T-helper 22 cell (primary cell): ENCODE data around the gene ZNF256.

Experiments
- DNase-seq: peaks from one replicate; pipeline ENCODE4 v3.0.0-alpha.2; 2020; ENCODE audit warnings: low read depth

ZNF256 gene

DNA sequence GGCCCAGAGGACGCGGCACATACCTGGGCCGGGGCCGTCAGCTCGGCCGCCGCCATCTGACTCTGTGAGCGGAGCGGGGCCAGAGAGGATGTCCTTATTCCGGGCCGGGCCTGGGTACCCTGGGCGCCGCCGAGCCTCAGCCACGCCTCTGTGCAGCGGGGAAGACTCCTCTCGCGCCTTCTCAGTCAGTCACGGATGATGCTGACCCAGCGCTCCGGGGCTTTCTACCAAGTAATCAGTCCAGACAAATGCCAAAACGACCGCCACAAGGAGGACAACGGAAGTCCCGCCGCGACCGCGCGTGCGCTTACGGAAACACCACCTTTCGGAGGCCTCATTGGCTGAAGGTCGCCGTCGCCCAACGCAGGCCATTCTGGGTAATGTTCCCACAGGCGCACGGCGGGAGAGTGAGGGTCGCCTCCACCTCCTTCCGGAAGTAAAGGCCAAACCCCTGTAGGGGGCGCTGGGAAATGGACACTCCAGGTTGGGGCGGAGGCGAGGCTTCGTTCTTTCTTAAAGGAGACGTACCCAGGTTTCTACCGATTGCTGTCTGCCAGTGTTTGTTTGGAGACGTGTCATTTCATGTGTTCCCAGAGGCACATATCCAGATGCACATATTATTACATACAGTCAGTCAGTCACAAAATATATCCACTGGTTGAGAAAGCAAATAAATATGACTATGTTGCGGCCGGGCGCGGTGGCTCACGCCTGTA is at the start of gene ZNF256:
ZNF256 (minus strand) TSS at position 288 of the 716 bp plus-strand sequence; CDS start at position 56, 232 bp downstream.
- peak; percentile 58 for DNase-seq

DNA sequence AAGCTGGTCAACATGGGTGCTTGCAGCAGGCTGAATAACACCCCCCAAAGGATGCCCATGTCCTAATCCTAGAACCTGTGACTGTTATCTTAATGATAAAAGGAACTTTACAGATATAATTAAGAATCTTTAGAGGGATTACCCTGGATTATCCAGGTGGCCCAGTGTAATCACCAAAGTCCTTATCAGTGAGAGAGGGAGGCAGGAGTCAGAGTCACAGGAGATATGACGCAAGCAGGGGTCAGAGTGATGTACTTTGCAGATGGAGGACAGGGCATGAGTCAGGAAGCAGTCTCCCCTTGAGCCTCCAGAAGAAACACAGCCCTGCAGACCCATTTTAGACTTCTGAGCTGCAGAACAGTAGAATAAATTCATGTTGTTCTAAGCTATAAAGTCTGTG is 45.3 kb upstream of the ZNF256 start:
- DNase-seq, result no peak

DNA sequence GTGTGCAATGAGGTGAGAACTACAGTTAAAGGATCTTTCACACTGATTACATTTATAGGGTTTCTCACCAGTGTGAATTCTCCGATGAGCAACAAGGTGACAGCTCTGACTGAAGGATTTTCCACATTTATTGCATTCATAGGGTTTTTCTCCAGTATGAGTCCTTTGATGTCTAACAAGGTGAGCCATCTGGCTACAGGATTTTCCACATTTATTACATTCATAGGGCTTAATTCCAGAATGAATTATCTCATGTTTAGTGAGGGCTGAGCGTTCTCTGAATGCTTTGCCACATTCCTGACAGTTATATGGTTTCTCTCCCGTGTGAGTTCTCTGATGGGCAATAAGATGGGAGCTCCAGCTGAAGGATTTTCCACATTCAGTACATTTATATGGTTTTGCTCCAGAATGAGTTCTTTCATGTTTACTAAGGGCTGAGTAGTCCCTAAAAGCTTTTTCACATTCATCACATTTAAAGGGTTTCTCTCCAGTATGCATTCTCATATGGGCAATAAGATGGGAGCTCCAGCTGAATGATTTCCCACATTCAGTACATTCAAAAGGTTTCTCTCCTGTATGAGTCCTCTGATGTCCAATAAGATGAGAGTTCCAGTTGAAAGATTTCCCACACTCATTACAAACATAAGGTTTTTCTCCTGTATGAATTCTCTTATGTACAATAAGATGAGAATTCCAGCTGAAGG is 31.2 kb upstream of the ZNF256 start:
- DNase-seq, result no peak

DNA sequence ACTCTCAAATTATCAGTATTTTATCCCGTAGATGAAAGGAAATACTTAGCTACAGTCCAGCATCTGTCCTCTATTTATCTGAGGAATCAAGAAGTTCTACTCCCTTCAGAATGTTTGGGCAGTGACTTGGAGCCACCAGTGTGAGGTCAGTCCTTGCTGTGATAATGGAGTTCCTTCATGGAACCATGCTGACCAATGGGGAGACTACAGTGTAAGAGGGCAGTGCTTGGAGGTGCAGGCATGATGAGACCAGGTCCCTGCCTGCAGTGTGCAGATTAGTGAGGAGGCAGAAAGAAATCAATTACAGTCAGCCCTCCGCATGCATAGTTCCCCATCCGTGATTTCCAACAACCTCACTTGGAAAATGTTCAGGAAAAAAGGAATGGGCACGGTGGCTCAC is 26.9 kb upstream of the ZNF256 start, which contains the start of gene C19orf18:
C19orf18 (minus strand) TSS at position 101 of the 400 bp plus-strand sequence. CDS start 102 bp downstream, outside the sequence.
- no peak for DNase-seq

DNA sequence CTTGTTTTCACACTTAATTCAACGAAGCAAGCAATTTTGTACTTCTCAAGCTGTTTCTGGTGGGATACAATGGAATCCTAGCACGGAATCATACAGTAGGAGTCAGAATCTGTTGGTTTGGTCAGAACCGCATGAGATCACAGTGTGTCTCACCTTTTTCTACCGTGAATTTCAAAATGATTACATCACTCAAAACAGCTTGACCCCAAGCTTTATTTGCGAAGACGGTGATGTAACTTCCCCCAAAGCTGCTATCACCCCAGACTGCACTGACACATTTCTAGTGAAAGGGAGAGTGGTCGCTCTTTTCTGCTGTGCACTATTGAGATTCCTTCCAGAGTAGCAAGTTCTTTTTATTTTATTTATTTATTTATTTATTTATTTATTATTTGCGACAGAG is 17.3 kb upstream of the ZNF256 start:
- no peak for DNase-seq

DNA sequence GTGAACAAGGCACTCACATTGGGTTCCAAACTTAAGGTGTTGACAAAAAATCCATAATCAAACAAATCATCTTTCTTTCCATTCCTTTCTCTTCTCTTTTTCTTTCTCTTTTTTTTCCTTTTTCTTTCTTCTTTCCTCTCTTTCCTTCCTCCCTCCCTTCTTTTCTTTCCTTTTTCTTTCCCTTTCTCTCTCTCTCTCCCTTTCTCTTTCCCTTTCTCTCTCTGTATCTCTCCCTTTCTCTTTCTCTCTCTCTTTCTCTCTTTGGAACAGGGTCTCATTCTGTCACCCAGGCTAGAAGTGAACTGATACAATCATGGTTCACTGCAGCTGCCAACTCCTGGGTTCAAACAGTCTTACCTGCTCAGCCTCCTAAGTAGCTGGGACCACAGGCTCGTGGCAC is 14.3 kb upstream of the ZNF256 start:
- DNase-seq, result no peak

DNA sequence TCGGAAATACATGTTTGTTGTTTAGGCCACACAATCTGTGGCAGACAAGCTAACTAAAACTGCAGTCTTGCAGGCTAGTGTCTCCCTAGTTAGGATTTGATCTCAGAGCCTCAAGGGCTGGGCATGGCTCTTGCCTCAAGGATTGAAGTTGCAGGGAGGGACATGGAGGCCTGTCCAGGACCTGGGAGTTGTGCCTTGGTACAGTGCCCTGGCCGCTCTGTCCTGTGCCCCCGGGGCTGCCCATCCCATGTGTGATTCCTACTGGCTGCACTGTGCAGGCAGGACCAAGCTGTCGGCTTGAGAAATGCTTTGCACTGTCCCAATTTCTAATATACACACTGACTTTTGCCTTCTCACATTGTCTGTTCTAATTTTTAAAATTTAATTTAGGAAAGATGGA is 7.5 kb upstream of the ZNF256 start:
- no peak for DNase-seq

DNA sequence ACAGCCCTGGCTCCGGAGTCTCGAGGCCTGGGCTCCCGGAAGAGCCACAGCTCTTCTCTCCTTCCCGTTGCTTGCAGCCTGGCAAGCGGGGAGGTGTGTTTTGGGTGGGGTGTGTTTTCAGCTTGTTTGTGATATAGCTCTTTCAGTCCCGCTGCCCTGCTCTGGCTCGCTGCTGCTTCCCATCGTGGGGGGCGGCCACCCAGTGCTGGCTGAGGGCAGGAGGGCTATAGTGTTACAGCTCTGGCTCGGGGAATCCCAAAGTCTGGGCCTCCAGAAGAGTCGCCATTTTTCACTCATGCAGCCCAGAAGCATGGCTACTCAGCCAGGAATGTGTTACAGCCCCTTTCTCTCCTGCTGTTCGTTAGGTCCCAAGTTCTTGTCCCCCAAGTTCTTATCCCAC is 2.2 kb upstream of the ZNF256 start:
- DNase-seq, result no peak

DNA sequence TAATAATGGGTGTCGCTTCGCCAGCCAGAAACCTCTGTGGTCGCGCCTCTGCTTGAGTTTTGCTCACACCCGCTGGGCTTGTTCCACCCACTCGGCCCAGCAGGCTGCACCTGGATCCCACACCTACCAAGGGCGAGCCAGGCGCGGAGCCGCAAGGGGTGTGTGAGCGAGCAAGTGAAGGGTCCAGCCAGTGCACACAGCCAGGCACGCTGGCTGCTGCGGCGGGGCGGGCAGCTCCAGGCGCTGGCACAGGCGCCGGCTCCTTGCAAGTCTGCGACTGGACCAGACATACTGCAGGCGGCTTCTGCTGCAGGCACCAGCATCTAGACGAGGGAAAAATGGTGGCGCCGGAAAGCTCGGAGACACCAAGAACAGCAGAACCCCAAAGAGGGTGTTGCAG is 1.8 kb upstream of the ZNF256 start:
- no peak for DNase-seq

DNA sequence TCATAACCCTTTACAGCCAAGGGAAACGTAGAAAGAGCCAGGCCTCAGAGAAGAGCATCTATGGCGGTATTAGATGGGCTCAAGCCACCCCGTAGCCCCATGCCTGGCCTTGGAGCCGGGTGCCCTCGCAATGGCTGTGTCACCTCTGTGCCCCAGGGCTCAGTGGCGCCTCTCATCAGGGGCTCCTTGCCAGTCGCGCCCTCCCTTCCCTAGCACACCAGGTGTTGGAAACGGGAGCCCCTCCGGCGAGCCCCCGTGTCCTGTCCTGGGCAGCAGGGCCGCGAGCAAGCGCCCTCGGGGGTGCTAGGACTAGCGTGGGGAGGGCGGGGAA is 453 bp downstream of the ZNF256 start:
- DNase-seq, result no peak

DNA sequence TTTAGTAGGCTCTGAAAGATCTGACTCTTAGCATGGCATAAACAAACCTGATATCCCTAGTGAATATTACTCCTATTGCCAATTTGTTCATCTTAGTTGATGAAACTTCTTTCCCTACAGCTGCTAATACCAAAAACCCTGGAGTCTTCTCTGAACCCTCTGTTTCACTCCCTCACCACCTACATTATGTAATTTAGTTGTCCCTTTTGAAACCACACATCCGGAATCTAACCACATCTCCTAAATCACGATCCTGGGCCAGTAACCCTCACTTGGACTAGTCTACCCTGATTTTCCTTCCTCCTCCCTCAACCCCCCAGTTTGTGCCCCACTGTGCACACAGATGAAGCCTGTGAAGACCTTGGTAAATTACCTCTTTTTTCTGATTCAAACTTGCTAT is 1.2 kb downstream of the ZNF256 start:
- DNase-seq, result no peak

DNA sequence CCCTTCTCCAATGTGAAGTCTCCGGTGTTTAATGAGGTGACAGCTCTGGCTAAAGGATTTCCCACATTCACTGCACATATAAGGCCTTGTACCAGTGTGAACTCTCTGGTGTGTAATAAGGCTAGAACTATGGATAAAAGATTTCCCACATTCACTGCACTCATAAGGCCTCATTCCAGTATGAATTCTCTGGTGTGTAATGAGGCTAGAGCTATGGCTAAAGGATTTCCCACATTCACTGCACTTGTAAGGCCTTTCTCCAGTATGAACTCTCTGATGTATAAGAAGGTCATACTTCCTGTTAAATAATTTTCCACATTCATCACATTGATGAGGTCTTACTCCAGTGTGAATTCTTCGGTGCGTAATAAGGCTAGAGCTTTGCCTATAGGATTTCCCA is 5.9 kb downstream of the ZNF256 start:
- DNase-seq, result no peak

DNA sequence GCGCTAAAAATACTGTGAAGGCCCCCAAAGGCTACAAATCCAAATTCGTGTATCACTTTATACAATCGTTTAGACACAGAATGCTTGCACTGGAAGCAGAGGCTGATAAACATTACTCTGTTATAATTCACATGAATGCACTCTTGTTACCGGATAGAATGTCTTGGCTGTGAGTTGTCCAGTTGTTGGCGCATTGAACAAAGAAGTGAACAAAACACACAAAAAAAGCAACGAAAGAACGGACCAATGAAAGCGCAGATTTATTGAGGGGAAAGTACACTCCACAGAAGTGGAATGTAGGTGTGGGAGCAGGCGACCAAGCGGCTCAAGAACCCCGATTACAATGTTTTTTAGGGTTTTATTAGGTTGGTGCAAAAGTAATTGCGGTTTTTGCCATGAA is 11.8 kb downstream of the ZNF256 start:
- no peak for DNase-seq

DNA sequence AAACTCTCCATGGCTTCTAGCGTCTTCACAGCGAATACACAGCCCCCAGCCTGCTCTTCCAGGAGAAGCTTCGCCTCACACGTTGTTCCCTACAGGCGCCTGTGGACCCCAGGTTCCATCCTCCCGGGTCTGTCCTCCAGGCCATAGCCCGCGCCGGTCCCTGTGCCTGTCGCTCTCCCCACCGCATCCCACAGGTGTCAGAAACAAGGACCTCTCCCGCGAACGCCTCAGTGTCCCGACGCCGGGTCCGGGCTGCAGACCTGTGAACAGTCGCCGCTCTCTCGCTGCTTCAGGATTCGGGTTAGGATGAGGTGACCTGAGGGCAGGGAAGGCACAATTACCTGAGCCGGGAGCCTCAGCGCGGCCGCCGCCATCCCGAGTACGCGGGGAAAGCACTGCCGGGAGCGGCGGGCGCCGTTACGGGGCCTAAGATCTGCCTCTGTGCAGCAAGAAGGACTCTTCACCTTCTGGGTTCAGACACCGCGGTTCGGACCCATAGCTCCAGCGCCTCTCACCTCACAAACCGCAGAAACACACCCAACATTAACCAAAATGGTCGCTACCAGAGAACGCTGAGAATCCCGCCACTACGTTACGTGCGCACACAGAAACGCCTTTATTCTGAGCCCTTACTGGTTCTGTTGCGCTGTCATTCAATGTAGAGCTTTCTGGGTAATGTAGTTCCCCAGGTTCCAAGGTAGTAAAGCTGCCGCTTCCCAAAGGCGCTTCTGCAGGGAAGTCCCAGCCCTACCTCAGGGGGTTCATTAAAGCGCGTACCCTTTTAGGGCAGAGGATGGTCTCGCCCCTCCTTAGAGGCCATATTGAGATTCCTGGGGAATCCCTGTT is 12.5 kb downstream of the ZNF256 start, which contains the start of gene ZNF418:
ZNF418 (minus strand) TSS at position 583 of the 846 bp plus-strand sequence. CDS start 1,580 bp downstream, outside the sequence.
- DNase-seq, result no peak

DNA sequence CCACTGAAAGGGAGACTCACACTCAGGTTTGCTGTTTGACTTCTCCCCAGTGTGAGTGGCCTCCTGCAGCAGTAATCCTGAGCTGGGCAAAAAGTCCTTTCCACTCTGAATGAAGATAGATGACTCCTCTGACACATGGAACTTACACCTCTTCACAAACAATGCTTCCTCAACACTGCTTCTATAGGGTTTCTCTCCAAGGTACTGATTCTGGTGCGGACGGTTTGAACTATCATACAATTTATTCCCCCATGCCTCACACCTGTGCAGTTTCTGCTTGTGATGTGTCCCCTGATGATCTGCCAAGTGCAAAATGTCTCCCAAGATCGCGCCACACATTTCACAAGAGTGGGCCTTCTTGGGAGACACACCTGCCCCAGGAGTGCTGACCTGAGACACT is 19.9 kb downstream of the ZNF256 start:
- DNase-seq, result no peak

DNA sequence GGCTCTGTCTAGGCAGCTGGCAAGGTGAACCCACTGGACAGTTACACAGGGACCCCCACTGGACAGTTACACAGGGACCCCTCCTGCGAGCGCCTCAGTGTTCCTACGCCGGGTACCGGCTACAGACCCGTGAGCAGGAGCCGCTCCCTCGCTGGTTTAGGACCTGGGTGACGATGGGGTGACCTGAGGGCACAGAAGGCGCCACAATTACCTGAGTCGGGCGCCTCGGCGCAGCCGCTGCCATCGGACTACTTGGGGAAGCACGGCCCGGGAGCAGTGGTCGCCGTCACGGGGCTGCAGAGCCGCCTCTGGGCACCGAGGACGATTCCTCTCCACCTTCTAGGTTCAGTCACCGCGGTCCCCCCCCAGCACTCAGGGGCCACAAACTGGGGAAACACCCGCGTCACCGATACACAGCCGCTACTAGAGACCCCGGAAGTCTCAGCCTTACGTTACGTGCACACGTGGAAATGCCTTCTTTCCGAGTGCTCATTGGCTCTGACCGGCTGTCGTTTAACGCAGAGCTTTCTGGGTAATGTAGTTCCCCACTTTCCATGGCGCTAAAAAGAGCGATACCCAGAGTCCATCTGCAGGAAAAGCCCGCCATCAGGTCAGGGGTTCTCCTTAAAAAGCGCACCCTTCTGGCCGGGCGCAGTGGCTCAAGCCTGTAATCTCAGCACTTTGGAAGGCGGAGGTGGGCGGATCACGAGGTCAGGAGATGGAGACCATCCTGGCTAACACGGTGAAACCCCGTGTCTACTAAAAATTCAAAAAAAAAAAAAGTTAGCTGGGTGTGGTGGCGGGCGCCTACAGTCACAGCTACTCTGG is 31.1 kb downstream of the ZNF256 start, which contains the start of gene ZNF417:
ZNF417 (minus strand) TSS at position 425 of the 828 bp plus-strand sequence; CDS start at position 244, 181 bp downstream.
- peak; percentile 84 for DNase-seq

DNA sequence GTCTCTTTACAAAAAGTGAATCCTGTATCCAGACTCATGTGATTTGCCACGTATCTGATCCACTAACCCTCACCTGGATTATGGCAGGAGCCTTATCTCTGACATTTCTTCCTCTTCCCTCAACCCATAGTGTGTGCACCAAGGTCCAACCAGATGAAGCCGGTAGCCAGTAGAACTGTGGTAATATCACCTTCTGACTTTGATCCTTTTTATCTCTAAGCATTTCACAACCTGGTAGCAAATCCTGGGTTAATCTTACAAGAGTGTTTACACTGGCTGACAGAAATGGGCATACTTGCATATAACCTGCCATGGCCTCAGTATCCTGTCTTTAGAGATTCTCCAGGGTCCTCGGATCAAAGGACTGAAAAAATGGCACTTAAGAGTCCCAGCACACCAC is 33.0 kb downstream of the ZNF256 start:
- no peak for DNase-seq

DNA sequence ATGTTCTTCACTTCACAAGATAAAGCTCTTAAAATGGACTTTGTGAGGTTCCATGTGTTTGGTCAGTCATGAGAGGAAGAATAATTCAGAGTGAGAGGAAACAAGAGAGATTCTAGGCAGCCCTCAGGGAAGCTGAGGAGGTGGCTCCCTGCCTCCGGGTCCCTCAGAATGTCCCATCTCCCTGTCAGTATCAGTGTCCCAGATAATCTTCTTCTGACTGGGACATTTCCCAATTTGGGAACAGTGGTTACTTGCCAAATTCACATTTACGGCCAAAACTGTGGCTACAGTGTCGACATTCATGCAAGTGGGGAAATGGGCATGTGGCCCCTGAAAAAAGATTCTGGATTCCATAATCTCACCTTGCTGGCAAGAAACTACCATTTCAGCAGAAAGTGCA is 40.1 kb downstream of the ZNF256 start:
- no peak for DNase-seq

DNA sequence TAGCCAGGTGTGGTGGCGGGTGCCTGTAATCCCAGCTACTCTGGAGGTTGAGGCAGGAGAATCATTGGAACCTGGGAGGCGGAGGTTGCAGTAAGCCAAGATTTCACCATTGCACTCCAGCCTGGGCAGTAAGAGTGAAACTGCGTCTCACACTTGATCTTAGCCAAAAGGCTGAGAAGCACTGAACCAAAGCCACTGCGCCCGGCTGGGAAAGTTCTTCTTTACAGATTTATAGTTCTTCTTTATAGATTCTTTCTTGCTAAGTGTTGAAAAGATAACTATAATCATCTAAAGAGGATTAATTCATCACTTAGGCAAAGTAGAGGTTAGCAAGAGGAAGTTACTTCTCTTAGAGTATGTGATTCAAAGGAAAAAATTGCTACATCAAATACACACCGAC is 42.2 kb downstream of the ZNF256 start:
- no peak for DNase-seq

DNA sequence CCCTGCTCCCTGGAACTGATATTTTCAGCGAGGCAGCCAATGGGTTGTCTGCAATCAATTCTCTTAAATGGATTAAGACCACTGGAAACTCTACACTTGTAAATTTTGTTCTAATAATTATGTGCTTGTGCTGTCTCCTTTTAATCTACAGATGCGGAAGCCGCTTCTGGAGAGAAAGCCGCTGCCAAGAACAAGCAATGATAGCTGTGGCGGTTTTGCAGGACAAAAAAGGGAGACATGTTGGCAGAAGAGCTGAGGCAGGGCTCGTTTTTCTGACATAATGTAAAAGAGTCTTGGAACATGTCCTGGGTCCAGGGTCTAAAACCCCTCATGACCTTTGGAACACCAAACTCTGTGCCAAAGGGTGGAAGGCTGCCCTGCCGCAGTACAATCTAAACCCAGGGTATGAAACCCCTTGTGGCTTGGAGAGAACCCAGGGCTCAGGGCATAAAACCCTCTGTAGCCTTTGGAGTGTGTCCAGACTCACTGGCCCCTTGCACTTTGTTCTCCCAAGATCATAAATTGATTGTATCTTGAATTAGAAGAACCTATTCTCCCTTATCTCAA is 43.8 kb downstream of the ZNF256 start:
- no peak for DNase-seq

DNA sequence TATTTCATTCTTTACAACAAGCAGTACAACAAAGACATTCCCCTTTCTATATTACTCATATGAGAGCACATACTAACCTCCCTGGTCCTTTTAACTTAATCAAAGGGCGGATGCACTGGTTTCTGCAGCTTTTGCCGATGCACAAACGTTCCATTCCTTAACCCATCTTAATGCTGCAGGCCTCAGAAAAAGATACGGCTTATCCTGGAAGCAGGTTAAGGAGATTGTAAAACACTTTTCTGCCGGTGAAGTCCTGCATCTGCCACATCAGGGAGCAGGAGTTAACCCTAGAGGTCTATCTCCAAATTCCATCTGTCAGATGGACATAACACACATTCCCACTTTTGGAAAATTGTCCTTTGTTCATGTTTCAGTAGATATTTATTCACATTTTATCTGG is 47.2 kb downstream of the ZNF256 start:
- DNase-seq, result no peak
